Measurements from ENCODE around the gene CASZ1.

The CASZ1 gene

DNA sequence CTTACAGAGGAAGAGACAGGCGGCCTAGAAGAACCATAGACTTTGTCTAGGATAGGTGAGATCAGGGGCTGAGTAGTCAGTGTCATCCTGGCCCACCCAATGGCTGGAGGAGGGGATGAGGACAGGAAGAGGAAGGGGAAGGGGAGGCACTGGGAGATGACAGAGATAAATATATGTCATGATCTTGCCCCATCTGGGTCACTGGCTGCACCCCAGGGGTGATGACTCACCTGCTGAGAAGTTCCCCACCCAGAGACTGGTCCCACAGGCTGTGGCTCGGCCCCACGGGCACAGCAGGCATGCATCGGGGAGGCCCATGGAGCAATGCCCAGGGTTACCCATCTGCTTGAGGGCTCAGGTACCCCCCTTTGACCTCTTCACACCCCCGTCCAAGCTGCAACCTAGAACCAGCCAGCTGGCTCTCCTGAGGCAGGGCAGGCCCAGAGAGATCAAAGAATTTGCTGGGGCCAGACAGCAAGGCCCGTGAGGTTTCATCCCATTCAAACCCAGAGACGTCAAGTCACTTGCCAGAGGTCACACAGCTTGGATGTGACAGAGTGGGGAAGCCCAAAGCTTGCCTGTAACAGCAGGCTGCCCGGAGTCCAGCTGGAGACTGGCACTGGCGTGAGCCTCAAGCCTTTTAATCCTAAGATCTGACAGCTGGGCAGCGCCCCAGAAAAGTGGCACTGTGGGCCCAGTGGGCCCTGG, 34.7 kb upstream of the CASZ1 start:
- in situ Hi-C loops (cut with HindIII; ENCODE audit: low sequenced_read_pairs) = loop anchor here (25.0 kb wide), 1 partner anchor 294 kb away; no protein-coding TSS in a partner anchor
- TF ChIP-seq, protein P1, sequence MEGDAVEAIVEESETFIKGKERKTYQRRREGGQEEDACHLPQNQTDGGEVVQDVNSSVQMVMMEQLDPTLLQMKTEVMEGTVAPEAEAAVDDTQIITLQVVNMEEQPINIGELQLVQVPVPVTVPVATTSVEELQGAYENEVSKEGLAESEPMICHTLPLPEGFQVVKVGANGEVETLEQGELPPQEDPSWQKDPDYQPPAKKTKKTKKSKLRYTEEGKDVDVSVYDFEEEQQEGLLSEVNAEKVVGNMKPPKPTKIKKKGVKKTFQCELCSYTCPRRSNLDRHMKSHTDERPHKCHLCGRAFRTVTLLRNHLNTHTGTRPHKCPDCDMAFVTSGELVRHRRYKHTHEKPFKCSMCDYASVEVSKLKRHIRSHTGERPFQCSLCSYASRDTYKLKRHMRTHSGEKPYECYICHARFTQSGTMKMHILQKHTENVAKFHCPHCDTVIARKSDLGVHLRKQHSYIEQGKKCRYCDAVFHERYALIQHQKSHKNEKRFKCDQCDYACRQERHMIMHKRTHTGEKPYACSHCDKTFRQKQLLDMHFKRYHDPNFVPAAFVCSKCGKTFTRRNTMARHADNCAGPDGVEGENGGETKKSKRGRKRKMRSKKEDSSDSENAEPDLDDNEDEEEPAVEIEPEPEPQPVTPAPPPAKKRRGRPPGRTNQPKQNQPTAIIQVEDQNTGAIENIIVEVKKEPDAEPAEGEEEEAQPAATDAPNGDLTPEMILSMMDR (IDR thresholded peaks at IDR 0.05; ENCODE audit: low read depth, low read length, missing control alignments) = no peak
- DNase-seq (ENCODE audit: low read depth) = no peak
- H3K4me3 ChIP-seq (ENCODE audit: low read depth, low read length) = no peak overlapping the region

DNA sequence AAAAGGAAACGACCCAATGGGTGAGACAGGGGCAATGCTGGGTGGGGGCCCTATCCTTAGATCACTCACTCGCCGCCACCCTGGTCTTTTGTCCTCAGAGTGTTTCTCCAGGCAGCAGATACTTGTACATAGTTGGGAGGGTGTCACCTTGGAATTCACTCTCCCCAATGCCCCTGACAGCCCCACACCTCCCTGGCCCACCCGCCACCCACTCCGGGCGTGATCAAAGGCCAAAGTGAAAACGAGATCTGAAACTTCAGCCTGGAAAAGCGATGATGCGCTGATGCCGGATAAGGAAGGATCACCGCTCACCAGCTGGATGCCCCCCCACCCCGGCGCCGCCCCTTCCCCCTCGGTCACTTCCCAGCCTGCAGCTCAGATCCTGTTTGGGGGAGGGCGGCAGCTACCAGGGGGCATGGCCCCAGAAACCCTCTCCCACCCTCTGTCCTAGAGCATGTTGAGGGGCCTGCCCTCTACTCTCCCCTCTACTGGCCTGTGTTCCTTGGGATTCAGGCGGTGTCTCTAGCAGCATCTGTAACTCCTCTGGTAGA, 33.6 kb upstream of the CASZ1 start:
- in situ Hi-C loops (cut with HindIII; ENCODE audit: low sequenced_read_pairs) = loop anchor here (25.0 kb wide), 1 partner anchor 293 kb away; no protein-coding TSS in a partner anchor
- TF ChIP-seq, protein P1 (IDR thresholded peaks at IDR 0.05; ENCODE audit: low read depth, low read length, missing control alignments) = no peak
- no peak for DNase-seq (ENCODE audit: low read depth)
- H3K4me3 ChIP-seq (ENCODE audit: low read depth, low read length) = no peak overlapping the region

DNA sequence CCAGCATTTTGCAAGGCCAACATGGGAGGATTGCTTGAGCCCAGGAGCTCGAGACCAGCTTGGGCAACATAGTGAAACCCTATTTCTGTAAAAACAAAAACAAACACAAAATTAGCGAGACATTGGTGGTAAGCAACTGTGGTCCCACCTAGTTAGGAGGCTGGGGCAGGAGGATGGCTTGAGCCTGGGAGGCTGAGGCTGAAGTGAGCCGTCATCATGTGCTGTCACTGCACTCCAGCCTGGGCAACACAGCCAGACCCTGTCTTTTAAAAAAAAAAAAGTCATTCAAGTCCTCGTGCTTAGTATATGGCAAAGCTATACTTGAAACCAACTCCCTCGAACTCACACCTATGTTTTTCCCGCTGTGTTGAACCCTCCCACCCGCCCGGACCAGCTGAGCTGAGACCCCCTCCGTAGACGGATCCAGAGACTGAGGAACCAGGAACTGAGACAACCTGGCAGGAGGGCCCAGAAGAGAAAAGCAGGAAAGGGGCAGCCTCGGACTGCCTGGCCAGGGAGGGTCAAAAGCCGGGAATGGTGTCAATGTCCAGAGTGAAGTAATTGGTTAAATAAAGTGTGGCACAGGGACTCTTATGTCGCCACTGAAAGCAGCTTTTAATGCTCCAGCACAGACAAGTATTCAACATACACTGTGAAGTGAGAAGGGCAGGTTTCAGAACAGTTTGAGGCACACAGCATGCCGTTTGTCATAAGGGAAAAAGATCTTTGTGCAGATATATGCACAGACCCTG, 32.8 kb upstream of the CASZ1 start:
- no peak overlapping the region for H3K4me3 ChIP-seq (ENCODE audit: low read depth, low read length)
- no peak for DNase-seq (ENCODE audit: low read depth)
- in situ Hi-C loops (cut with HindIII; ENCODE audit: low sequenced_read_pairs) = loop anchor here (25.0 kb wide), 1 partner anchor 292 kb away; no protein-coding TSS in a partner anchor
- TF ChIP-seq, protein P1 (IDR thresholded peaks at IDR 0.05; ENCODE audit: low read depth, low read length, missing control alignments) = no peak

DNA sequence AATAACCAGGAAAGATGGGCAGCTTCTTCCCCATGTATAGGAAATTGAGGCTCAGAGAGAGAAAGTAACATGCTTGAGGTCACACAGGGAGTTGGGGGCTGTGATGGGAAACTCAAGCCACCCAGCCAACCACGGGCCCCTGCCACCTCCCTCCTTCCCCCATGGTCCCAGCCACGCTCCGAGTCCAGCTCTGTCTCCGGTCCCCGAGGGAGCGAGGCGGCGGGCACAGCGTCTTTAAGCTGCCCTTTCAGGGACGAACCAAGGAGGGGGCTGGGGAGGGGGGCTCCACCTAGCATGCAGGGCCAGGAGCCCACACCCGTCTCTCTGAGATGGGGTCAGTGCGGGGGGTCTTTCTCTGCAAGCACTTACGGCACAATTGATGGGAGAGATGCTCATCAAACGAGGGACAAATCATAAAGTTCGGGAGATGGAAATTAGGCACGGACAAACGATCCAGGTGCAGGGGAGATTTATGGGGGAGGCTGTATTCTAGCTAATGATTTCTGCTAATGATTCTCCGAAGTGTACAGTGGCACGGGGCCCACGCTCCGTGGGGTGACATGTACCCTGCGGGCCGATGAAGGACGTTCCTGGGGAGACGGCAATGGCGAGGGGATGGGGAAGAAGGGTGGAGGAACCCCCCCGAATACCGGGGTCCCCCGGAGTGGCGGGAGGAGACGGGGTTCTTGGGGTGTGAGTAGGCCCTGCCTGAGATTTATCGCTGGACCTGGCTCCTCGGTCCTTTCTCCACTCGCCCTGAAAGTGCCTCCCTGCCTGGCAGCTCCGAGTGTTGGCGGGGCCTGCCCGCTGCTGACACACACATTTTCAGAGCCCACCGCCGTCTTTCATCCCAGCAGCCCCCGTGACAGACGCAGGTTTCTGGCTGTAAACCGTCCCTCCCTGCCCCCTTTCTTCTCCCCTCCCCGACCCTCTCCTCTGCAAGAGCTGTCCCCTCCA, 31.2 kb upstream of the CASZ1 start:
- no peak overlapping the region for H3K4me3 ChIP-seq (ENCODE audit: low read depth, low read length)
- TF ChIP-seq, protein P1 (IDR thresholded peaks at IDR 0.05; ENCODE audit: low read depth, low read length, missing control alignments) = no peak
- DNase-seq (ENCODE audit: low read depth) = no peak
- in situ Hi-C loops (cut with HindIII; ENCODE audit: low sequenced_read_pairs) = loop anchor here (25.0 kb wide), 1 partner anchor 290 kb away; no protein-coding TSS in a partner anchor

DNA sequence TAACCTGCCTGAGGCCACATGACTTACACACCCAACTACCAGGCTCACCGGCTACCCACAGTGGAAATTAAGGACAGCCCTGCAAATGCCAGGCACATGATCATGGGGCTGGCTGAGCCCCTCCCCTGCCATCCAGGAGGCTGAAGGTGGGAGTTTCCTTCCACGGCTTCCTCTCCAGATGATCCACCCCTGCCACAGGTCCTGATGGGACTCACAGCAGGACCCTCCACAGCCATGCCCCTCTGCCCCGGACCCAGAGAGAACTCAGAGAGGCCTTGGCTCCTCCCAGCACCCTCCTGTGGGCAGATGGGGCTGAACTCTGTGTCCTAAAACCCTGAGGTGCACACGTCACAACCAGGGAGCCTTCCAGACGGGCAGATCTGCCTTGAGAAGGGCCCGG, 29.1 kb upstream of the CASZ1 start:
- H3K4me3 ChIP-seq (ENCODE audit: low read depth, low read length) = no peak overlapping the region
- in situ Hi-C loops (cut with HindIII; ENCODE audit: low sequenced_read_pairs) = loop anchor here (25.0 kb wide), 1 partner anchor 288 kb away; no protein-coding TSS in a partner anchor
- TF ChIP-seq, protein P1 (IDR thresholded peaks at IDR 0.05; ENCODE audit: low read depth, low read length, missing control alignments) = no peak
- no peak for DNase-seq (ENCODE audit: low read depth)

All from astrocyte of the cerebellum (primary cell).